Measurements from ENCODE around the gene KLC1. TPM values are rescaled to one million over a fixed set of nuclear protein-coding genes. Genes with fewer than 3 reads are reported as not detected.

Gene KLC1
- total and polyA plus RNA-seq, 10 of the 15 experiments (the other 5 are each of a cell fraction or from before 2014, with no cell fraction given): 5.5 to 137 (median 76.1) TPM

DNA sequence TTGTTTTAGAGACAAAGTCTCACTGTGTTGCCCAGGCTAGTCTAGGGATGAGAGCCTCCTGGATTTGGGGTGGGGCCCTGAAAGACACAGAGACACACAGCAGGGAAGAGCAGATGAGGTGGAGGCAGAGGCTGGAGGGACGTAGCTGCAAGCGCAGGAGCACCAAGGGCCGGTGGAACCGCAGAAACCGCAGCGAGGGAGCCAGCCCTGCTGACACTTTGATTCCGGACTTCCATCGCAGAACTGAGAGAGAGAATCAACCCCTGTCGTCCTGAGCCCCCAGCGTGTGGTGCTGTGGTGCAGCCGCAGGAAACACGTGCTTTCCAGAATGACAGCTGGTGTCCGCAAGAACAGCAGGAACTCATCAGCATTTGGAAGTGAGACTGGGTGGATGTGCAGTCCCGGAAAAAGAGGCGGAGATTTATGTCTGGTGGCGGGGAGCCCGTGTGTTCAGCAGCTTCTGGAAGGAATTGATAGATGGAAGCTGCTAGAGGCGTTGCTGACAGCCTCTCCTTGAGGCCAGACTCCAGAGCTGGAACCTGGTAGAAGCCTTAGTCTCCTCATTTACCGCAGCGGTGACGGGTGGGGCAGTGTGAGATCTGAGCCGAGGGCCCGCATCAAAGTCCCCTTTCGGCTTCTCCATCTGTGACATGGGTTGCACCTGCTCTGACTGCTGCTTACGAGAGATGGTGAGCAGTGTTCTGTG lies 21.9 kb upstream of the KLC1 start:
- no peaks in the 10 kb centered on the region for H3K79me2 ChIP-seq (ENCODE audit: control insufficient read depth, insufficient read depth, low read length)
- ChIA-PET RAD21 (ENCODE audit: unreplicated experiment) (interaction anchor here (0.6 kb wide), 1 partner anchor 21 kb away, joined by 3 read pairs; no protein-coding TSS in a partner anchor), CTCF (interaction anchor here (0.7 to 1.2 kb wide), 3 partner anchors 14 to 1040 kb away, joined by 3 to 7 read pairs (median 3); no protein-coding TSS in a partner anchor), SMC1A (ENCODE audit: uncharacterized antibody, unreplicated experiment) (interaction anchor here (1.0 to 1.1 kb wide), 2 partner anchors 11 to 73 kb away, joined by 3 to 6 read pairs; no protein-coding TSS in a partner anchor), POLR2A (no interaction called here)
- H3K4me1 ChIP-seq (ENCODE audit: control insufficient read depth, insufficient read depth, low read length): peaks cover 13% of the 10 kb centered on the region
- BruUV-seq (replicated peaks): no TSS peak
- H3K9ac ChIP-seq (ENCODE audit: control insufficient read depth, insufficient read depth, low read length): no peak overlapping the region
- H3K4me3 ChIP-seq: peak overlapping the region; percentile 58
- H2AFZ ChIP-seq (ENCODE audit: control insufficient read depth, low read depth, low read length): peak overlapping the region; percentile 15; the same call in 1 of the 2 replicates
- H3K9me3 ChIP-seq (replicated peaks; ENCODE audit: control insufficient read depth, insufficient read depth, low read length): peaks cover 6% of the 10 kb centered on the region; the same call in 2 of the 3 replicates
- intact Hi-C loops (cut with micrococcal nuclease; ENCODE audit: unreplicated experiment): no loop called here
- peak overlapping the region; percentile 78 for H3K4me2 ChIP-seq (ENCODE audit: control insufficient read depth, insufficient read depth)
- H4K20me1 ChIP-seq (ENCODE audit: control insufficient read depth, insufficient read depth): no peaks in the 10 kb centered on the region
- no peaks in the 10 kb centered on the region for H3K36me3 ChIP-seq (ENCODE audit: control insufficient read depth in 2 of 2, insufficient read depth in 2 of 2, low read length in 1 of 2)
- peak; percentile 90 for ATAC-seq
- H3K27ac ChIP-seq (ENCODE audit: control insufficient read depth, insufficient read depth): no peak overlapping the region
- DNase-seq (ENCODE audit: low read depth, low spot score): peak; percentile 62
- under 1% methylated on average over 25 of the region's 25 CpGs for WGBS (ENCODE audit: insufficient coverage, insufficient replicate concordance, low lambda C conversion rate, missing lambda C conversion rate)
- H3K27me3 ChIP-seq (replicated peaks in 1 of 2; ENCODE audit: control insufficient read depth in 2 of 2, insufficient read depth in 2 of 2, low read length in 1 of 2): no peaks in the 10 kb centered on the region
- peak; percentile 81 for FAIRE-seq
- in situ Hi-C loops (cut with MboI): no loop called here
- TF ChIP-seq MEF2A (IDR thresholded peaks at IDR 0.05; ENCODE audit: insufficient read depth, low read depth, low read length) (no peak), ESRRA (IDR thresholded peaks at IDR 0.05; ENCODE audit: low read length) (no peak), NFIC (IDR thresholded peaks at IDR 0.05; ENCODE audit: low read depth, low read length) (peak; percentile 67; the same call in 1 of the 2 replicates), CREM (IDR thresholded peaks at IDR 0.05; ENCODE audit: low read depth) (peak; percentile 26; the same call in 1 of the 2 replicates), MTA2 (IDR thresholded peaks at IDR 0.05; ENCODE audit: low read depth) (peak; percentile 44; the same call in 1 of the 2 replicates), RUNX3 (IDR thresholded peaks at IDR 0.05; ENCODE audit: low read length) (peak; percentile 99), CBX5 (IDR thresholded peaks at IDR 0.05; ENCODE audit: low read depth) (no peak), PAX5 (IDR thresholded peaks at IDR 0.05; ENCODE audit: borderline replicate concordance, low read depth, low read length) (peak; percentile 81; the same call in 1 of the 2 replicates), ZNF384 (IDR thresholded peaks at IDR 0.05; ENCODE audit: borderline replicate concordance, low read depth, low read length) (no peak), ZSCAN29 (IDR thresholded peaks at IDR 0.05) (no peak), TCF12 (IDR thresholded peaks at IDR 0.05; ENCODE audit: low read depth, low read length) (peak; percentile 98), CBFB (IDR thresholded peaks at IDR 0.05; ENCODE audit: low read depth) (peak; percentile 95), ZNF24 (IDR thresholded peaks at IDR 0.05) (no peak), DPF2 (IDR thresholded peaks at IDR 0.05) (0 out of 2 replicates have a peak, but pooled peaks have one; percentile 50), RAD21 (IDR thresholded peaks at IDR 0.05; ENCODE audit: insufficient read depth, low read depth, low read length) (peak; percentile 31; the same call in 1 of the 2 replicates), NBN (IDR thresholded peaks at IDR 0.05) (no peak)
- TF ChIP-seq, protein P1, sequence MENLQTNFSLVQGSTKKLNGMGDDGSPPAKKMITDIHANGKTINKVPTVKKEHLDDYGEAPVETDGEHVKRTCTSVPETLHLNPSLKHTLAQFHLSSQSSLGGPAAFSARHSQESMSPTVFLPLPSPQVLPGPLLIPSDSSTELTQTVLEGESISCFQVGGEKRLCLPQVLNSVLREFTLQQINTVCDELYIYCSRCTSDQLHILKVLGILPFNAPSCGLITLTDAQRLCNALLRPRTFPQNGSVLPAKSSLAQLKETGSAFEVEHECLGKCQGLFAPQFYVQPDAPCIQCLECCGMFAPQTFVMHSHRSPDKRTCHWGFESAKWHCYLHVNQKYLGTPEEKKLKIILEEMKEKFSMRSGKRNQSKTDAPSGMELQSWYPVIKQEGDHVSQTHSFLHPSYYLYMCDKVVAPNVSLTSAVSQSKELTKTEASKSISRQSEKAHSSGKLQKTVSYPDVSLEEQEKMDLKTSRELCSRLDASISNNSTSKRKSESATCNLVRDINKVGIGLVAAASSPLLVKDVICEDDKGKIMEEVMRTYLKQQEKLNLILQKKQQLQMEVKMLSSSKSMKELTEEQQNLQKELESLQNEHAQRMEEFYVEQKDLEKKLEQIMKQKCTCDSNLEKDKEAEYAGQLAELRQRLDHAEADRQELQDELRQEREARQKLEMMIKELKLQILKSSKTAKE (IDR thresholded peaks at IDR 0.05; ENCODE audit: low read depth, poor library complexity, severe bottlenecking): peak; percentile 23
- TF ChIP-seq, protein P2, sequence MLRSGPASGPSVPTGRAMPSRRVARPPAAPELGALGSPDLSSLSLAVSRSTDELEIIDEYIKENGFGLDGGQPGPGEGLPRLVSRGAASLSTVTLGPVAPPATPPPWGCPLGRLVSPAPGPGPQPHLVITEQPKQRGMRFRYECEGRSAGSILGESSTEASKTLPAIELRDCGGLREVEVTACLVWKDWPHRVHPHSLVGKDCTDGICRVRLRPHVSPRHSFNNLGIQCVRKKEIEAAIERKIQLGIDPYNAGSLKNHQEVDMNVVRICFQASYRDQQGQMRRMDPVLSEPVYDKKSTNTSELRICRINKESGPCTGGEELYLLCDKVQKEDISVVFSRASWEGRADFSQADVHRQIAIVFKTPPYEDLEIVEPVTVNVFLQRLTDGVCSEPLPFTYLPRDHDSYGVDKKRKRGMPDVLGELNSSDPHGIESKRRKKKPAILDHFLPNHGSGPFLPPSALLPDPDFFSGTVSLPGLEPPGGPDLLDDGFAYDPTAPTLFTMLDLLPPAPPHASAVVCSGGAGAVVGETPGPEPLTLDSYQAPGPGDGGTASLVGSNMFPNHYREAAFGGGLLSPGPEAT (IDR thresholded peaks at IDR 0.05; ENCODE audit: low read depth): peak; percentile 60; the same call in 1 of the 2 replicates
- TF ChIP-seq, protein P3, sequence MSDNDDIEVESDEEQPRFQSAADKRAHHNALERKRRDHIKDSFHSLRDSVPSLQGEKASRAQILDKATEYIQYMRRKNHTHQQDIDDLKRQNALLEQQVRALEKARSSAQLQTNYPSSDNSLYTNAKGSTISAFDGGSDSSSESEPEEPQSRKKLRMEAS (IDR thresholded peaks at IDR 0.05; ENCODE audit: low read depth, low read length): peak; percentile 91
- TF ChIP-seq, protein P4, sequence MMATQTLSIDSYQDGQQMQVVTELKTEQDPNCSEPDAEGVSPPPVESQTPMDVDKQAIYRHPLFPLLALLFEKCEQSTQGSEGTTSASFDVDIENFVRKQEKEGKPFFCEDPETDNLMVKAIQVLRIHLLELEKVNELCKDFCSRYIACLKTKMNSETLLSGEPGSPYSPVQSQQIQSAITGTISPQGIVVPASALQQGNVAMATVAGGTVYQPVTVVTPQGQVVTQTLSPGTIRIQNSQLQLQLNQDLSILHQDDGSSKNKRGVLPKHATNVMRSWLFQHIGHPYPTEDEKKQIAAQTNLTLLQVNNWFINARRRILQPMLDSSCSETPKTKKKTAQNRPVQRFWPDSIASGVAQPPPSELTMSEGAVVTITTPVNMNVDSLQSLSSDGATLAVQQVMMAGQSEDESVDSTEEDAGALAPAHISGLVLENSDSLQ (IDR thresholded peaks at IDR 0.05): peak; percentile 83

All from GM12878 (cell line).